Left lung (tissue), 10 donors: ENCODE data around the gene CCDC154. TPM values are rescaled to one million over a fixed set of nuclear protein-coding genes. Genes with fewer than 3 reads are reported as not detected.

Experiments used
- ATAC-seq: fragments of 200-7000 bp; cut with Tn5 transposase; one replicate; pipeline ENCODE4 v1.9.1; 2020; ENCODE audit warnings: moderate library complexity
- DNase-seq, 4 donors: peaks; one replicate each; pipeline ENCODE4 v3.0.0-alpha.2; 2013 to 2020
- H3K27ac ChIP-seq, 2 donors: fragments of 200-600 bp; sonication (generic) in 1 of 2; one replicate each; pipeline versions ENCODE4 v1.5.0 to v1.8.0; 2020 to 2021
- H3K27me3 ChIP-seq, 2 donors: fragments of 200-600 bp; sonication (generic) in 1 of 2; one replicate each; pipeline versions ENCODE4 v1.5.0 to v1.8.0; 2020 to 2021
- H3K36me3 ChIP-seq, 2 donors: fragments of 200-600 bp; sonication (generic) in 1 of 2; one replicate each; pipeline versions ENCODE4 v1.5.0 to v1.8.0; 2020 to 2021
- H3K4me1 ChIP-seq, 2 donors: fragments of 200-600 bp; one replicate each; pipeline ENCODE4 v1.8.0; 2021
- H3K4me3 ChIP-seq, 2 donors: fragments of 200-600 bp; sonication (generic) in 1 of 2; one replicate each; pipeline versions ENCODE4 v1.5.0 to v1.8.0; 2020 to 2021; ENCODE audit warnings: mild to moderate bottlenecking in 1 of 2
- H3K9me3 ChIP-seq, 2 donors: fragments of 200-600 bp; sonication (generic) in 1 of 2; one replicate each; pipeline versions ENCODE4 v1.5.0 to v1.8.0; 2020 to 2021
- CTCF ChIP-seq, 2 donors: fragments of 200-600 bp; sonication (generic) in 1 of 2; IDR thresholded peaks; one replicate each; pipeline versions ENCODE4 v1.5.0 to v1.8.0; 2021; ENCODE audit warnings: antibody characterized with exemption in 2 of 2
- intact Hi-C, 2 donors: fragments of 100-400 bp; cut with DNase I; formaldehyde crosslinking; loops; one replicate each; pipeline versions ENCODE4 v1.11.2 to v1.14.2; 2022
- polyA plus RNA-seq, 6 donors: library from polyadenylated mRNA; unstranded; fragments of 120-200 nt; gene quantifications; one replicate each; pipeline ENCODE4 v1.2.1, GENCODE V29; 2013; ENCODE audit not compliant: insufficient read length in 6 of 6
- total RNA-seq, 2 donors: library from RNA; stranded (reverse); fragmentation: NEBNext Ultra II Directional; extraction: Animal tissue kit (Norgen Biotek cat#: 25700); gene quantifications; one replicate each; pipeline ENCODE4 v1.2.1, GENCODE V29; 2021
- donor health status: DM: no; HTN: yes; CAD: no.
- donor health status: DM: no; HTN: no; CAD: no.

Gene CCDC154
- total and polyA plus RNA-seq, 8 donors, result 1.5 to 11.8 (median 7.1) TPM

GRCh38 chr16:1429631-1430030 lies 14.7 kb downstream of the CCDC154 start:
- no peak for ATAC-seq

GRCh38 chr16:1429012-1429411 lies 15.3 kb downstream of the CCDC154 start:
- ATAC-seq, result no peak
- DNase-seq, result no peak
- Histone ChIP-seq H3K4me1 (no peaks in the 10 kb centered on the region), H3K9me3 (no peaks in the 10 kb centered on the region), H3K27me3 (peaks cover 0 to 59% of the 10 kb centered on the region in 2 donors), H3K36me3 (no peaks in the 10 kb centered on the region), H3K4me3 (no peak overlapping the region), H3K27ac (no peak overlapping the region)
- intact Hi-C loops, result no loop called here
- no peak for TF ChIP-seq CTCF (IDR thresholded peaks at IDR 0.05)

More at GRCh38 chr16:1429631-1430030, 14.7 kb downstream of the CCDC154 start:
- Histone ChIP-seq H3K27me3 (peaks cover 0 to 63% of the 10 kb centered on the region in 2 donors), H3K9me3 (no peaks in the 10 kb centered on the region), H3K27ac (no peak overlapping the region), H3K4me3 (no peak overlapping the region), H3K36me3 (no peaks in the 10 kb centered on the region), H3K4me1 (no peaks in the 10 kb centered on the region)
- DNase-seq, result no peak
- TF ChIP-seq CTCF (IDR thresholded peaks at IDR 0.05), result no peak
- intact Hi-C loops, result no loop called here

GRCh38 chr16:1428511-1428910 lies 15.8 kb downstream of the CCDC154 start:
- Histone ChIP-seq H3K27ac (no peak overlapping the region), H3K36me3 (no peaks in the 10 kb centered on the region), H3K9me3 (no peaks in the 10 kb centered on the region), H3K27me3 (peaks cover 0 to 54% of the 10 kb centered on the region in 2 donors), H3K4me1 (no peaks in the 10 kb centered on the region), H3K4me3 (no peak overlapping the region)
- ATAC-seq (peak; percentile 42), DNase-seq (no peak)
- TF ChIP-seq CTCF (IDR thresholded peaks at IDR 0.05), result no peak
- intact Hi-C loops, result no loop called here

GRCh38 chr16:1427473-1428461 lies 16.6 kb downstream of the CCDC154 start:
- intact Hi-C loops, result no loop called here
- ATAC-seq, result no peak
- Histone ChIP-seq H3K9me3 (no peaks in the 10 kb centered on the region), H3K4me1 (no peaks in the 10 kb centered on the region), H3K27ac (no peak overlapping the region), H3K27me3 (peaks cover 0 to 47% of the 10 kb centered on the region in 2 donors), H3K36me3 (no peaks in the 10 kb centered on the region), H3K4me3 (no peak overlapping the region)
- no peak for DNase-seq
- no peak for TF ChIP-seq CTCF (IDR thresholded peaks at IDR 0.05)

GRCh38 chr16:1426734-1427471 lies 17.5 kb downstream of the CCDC154 start:
- H3K4me3 ChIP-seq, result no peak overlapping the region
- H3K9me3 ChIP-seq, result no peaks in the 10 kb centered on the region
- no peaks in the 10 kb centered on the region for H3K36me3 ChIP-seq
- DNase-seq, result no peak
- TF ChIP-seq CTCF (IDR thresholded peaks at IDR 0.05), result no peak
- no peaks in the 10 kb centered on the region for H3K4me1 ChIP-seq
- intact Hi-C loops, result no loop called here
- H3K27ac ChIP-seq, result no peak overlapping the region
- H3K27me3 ChIP-seq, result peaks cover 0 to 38% of the 10 kb centered on the region in 2 donors
- no peak for ATAC-seq
